Coronary artery (tissue), 2 donors: ENCODE measurements around the gene SLC13A3.

Experiments used
- DNase-seq: peaks from one replicate; pipeline ENCODE4 v3.0.0-alpha.2; 2017; ENCODE audit warnings: low spot score
- H3K27ac ChIP-seq, 2 donors: fragments of 200-600 bp; sonication (generic); one replicate each; pipeline ENCODE4 v1.5.1; 2016 to 2019
- H3K4me3 ChIP-seq: fragments of 200-600 bp; sonication (generic); 2 replicates; pipeline ENCODE4 v1.5.1; 2016; ENCODE audit warnings: mild to moderate bottlenecking, moderate library complexity
- CTCF ChIP-seq: fragments of 200-600 bp; sonication (generic); IDR thresholded peaks from one replicate; pipeline ENCODE4 v1.5.1; 2019; ENCODE audit warnings: antibody characterized with exemption

The SLC13A3 gene

GRCh38 chr20:46563860-46564221, 87.4 kb downstream of the SLC13A3 start:
- Histone ChIP-seq H3K4me3 (no peak overlapping the region), H3K27ac (no peak overlapping the region)
- TF ChIP-seq CTCF: no peak
- no peak for DNase-seq

GRCh38 chr20:46563170-46563859, 87.9 kb downstream of the SLC13A3 start:
- H3K4me3 ChIP-seq: peak overlapping the region; percentile 62
- no peak for DNase-seq
- no peak for TF ChIP-seq CTCF
- H3K27ac ChIP-seq: peak overlapping the region in 1 of 2 donors; percentile 64

GRCh38 chr20:46562373-46563169, 88.7 kb downstream of the SLC13A3 start:
- peak; percentile 79 for DNase-seq
- peak overlapping the region; percentile 62 for H3K4me3 ChIP-seq

GRCh38 chr20:46562009-46562372, 89.3 kb downstream of the SLC13A3 start:
- Histone ChIP-seq H3K27ac (peak overlapping the region; percentile 11 to 52), H3K4me3 (peak overlapping the region; percentile 62)
- no peak for TF ChIP-seq CTCF
- no peak for DNase-seq

More at GRCh38 chr20:46562373-46563169, 88.7 kb downstream of the SLC13A3 start:
- peak; percentile 90 for TF ChIP-seq CTCF
- H3K27ac ChIP-seq: peak overlapping the region; percentile 11 to 64

- TF ChIP-seq CTCF: no peak
- Histone ChIP-seq H3K27ac (no peak overlapping the region), H3K4me3 (no peak overlapping the region)
- no peak for DNase-seq
Measured at GRCh38 chr20:46559685-46560440, 91.4 kb downstream of the SLC13A3 start.

- Histone ChIP-seq H3K4me3 (no peak overlapping the region), H3K27ac (no peak overlapping the region)
- DNase-seq: no peak
- no peak for TF ChIP-seq CTCF
Measured at GRCh38 chr20:46559001-46559400, 92.3 kb downstream of the SLC13A3 start.
